Ectodermal cell (in vitro differentiated cells): Measurements from ENCODE around the gene USP11. TPM values are rescaled to one million over a fixed set of nuclear protein-coding genes. Genes with fewer than 3 reads are reported as not detected.

Source experiments
- H3K27ac ChIP-seq: 2 replicates; pipeline ENCODE4 v1.7.0; 2013; ENCODE audit warnings: mild to moderate bottlenecking, low read depth, low read length; ENCODE audit not compliant: insufficient read depth, poor library complexity, severe bottlenecking
- H3K27me3 ChIP-seq: 2 replicates; pipeline ENCODE4 v1.7.0; 2013; ENCODE audit warnings: mild to moderate bottlenecking, low read length; ENCODE audit not compliant: insufficient read depth, control insufficient read depth, poor library complexity, severe bottlenecking
- H3K36me3 ChIP-seq: one replicate; pipeline ENCODE4 v1.7.0; 2013; ENCODE audit warnings: low read length; ENCODE audit not compliant: control insufficient read depth, insufficient read depth
- H3K4me1 ChIP-seq: one replicate; pipeline ENCODE4 v1.7.0; 2013; ENCODE audit warnings: low read length; ENCODE audit not compliant: control insufficient read depth, insufficient read depth
- H3K4me3 ChIP-seq: 2 replicates; pipeline ENCODE4 v1.7.0; 2013; ENCODE audit warnings: low read depth, low read length, control low read depth; ENCODE audit not compliant: insufficient read depth
- H3K9me3 ChIP-seq: 2 replicates; pipeline ENCODE4 v1.7.0; 2013; ENCODE audit warnings: mild to moderate bottlenecking, low read length, moderate library complexity; ENCODE audit not compliant: control insufficient read depth
- WGBS, 2 experiments: methylation state at CpG; one replicate each; pipeline ENCODE4 v1.1.7; 2013; ENCODE audit warnings: missing lambda C conversion rate in 2 of 2; 5-methylcytosine and 5-hydroxymethylcytosine counted together
- polyA plus RNA-seq, 4 experiments: library from polyadenylated mRNA; stranded (reverse); fragments of 50-300 nt; gene quantifications; one replicate each; pipeline ENCODE4 v1.2.3, GENCODE V29; 2013

Gene USP11
- polyA plus RNA-seq (2013, experiment 1 of 4) = 124 TPM
- polyA plus RNA-seq (2013, experiment 2 of 4) = 138 TPM
- polyA plus RNA-seq (2013, experiment 3 of 4) = 102 TPM
- 108 TPM for polyA plus RNA-seq (2013, experiment 4 of 4)

DNA sequence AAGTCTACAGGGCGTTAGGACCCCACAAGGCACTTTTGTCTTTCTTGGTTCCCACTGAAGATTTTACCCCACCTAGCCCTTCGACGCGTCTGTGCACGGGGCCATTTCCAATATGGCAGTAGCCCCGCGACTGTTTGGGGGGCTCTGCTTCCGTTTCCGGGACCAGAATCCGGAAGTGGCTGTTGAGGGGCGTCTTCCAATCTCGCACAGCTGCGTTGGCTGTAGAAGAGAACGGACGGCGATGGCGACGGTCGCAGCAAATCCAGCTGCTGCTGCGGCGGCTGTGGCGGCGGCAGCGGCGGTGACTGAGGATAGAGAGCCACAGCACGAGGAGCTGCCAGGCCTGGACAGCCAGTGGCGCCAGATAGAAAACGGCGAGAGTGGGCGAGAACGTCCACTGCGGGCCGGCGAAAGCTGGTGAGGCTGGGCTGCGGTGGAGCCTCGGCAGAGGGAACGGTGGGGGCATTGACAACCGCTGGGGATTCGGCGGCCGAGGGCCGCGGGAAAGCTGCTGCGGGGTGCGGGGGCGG lies at the start of gene USP11:
Gene USP11 (plus strand): TSS at position 207 of the 530 bp plus-strand sequence. CDS start 35 bp downstream, at position 242.
- peaks cover 5% of the 10 kb centered on the region for H3K4me1 ChIP-seq
- H3K36me3 ChIP-seq = peaks cover 8% of the 10 kb centered on the region
- H3K9me3 ChIP-seq = no peaks in the 10 kb centered on the region
- H3K4me3 ChIP-seq = peak within 1 kb of the TSS; percentile 66
- H3K27ac ChIP-seq = peak within 1 kb of the TSS; percentile 97
- 1% methylated on average over 46 of the region's 46 CpGs for WGBS, 2 experiments
- H3K27me3 ChIP-seq = no peaks in the 10 kb centered on the region

DNA sequence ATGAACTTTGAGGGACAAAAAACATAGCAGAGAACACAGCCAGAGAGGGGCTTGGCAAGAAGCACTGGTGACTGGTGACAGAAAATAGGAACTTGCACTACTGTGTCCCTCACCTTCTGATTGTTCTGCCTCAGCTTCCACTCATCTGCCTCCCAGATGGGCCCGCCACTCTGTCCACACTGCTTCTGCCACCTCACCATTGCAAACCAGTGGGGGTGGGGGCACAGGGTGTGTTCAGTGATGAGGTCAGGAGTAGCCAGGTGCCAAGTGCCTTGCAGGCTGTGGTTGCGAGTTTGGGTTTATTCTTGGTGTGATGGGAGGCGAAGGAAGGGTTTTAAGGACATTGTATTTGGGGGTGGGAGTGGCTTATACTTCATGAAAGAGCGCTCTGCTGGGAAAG lies 48.3 kb upstream of the USP11 start:
- Histone ChIP-seq H3K27me3 (no peaks in the 10 kb centered on the region), H3K4me3 (no peak overlapping the region), H3K36me3 (peaks cover 7% of the 10 kb centered on the region), H3K27ac (no peak overlapping the region), H3K4me1 (no peaks in the 10 kb centered on the region), H3K9me3 (no peaks in the 10 kb centered on the region)
- 94 to 99% methylated on average over 4 of the region's 4 CpGs for WGBS, 2 experiments

DNA sequence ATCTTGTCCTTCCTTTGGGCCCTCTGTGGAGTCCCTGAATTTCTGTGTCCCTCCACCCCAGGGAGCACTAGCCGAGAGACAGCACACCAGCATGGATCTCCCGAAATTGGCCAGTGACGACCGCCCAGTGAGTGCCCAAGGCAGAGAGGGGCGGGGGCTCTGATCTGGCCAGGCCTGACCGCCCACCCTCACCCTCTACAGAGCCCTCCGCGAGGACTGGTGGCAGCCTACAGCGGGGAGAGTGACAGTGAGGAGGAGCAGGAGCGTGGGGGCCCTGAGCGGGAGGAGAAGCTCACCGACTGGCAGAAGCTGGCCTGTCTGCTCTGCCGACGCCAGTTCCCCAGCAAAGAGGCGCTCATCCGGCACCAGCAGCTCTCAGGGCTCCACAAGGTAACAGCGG lies 47.6 kb upstream of the USP11 start:
- no peak overlapping the region for H3K4me3 ChIP-seq
- 93 to 95% methylated on average over 15 to 17 of the region's 17 CpGs for WGBS, 2 experiments
- no peaks in the 10 kb centered on the region for H3K9me3 ChIP-seq

DNA sequence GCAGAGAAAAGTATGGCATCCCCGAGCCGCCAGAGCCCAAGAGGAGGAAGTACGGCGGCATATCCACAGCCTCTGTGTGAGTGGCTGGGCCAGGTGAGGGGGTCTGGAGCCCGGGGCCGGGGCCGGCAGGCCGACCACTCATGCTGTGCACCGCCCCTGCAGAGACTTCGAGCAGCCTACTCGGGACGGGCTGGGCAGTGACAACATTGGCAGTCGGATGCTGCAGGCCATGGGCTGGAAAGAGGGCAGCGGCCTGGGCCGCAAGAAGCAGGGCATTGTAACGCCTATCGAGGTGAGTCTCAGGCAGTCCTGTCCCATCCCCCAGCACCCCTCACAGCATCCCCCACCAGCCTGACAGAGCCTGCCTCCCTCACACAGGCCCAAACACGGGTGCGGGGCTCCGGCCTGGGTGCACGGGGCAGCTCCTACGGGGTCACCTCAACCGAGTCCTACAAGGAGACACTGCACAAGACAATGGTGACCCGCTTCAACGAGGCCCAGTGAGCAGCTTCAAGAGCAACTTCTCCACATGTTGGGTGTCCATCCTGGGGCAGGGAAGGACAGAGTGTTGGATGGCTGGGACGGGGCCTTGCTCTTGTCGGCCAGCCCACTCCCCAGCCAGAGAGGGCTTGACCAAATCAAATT lies 46.6 kb upstream of the USP11 start:
- Histone ChIP-seq H3K9me3 (no peaks in the 10 kb centered on the region), H3K27me3 (peaks cover under 1% of the 10 kb centered on the region), H3K4me1 (no peaks in the 10 kb centered on the region), H3K4me3 (no peak overlapping the region), H3K27ac (no peak overlapping the region), H3K36me3 (peaks cover 6% of the 10 kb centered on the region)
- WGBS, 2 experiments = 94 to 97% methylated on average over 27 of the region's 27 CpGs

More for the DNA sequence above, 47.6 kb upstream of the USP11 start:
- peaks cover 7% of the 10 kb centered on the region for H3K36me3 ChIP-seq
- no peaks in the 10 kb centered on the region for H3K27me3 ChIP-seq
- no peak overlapping the region for H3K27ac ChIP-seq
- no peaks in the 10 kb centered on the region for H3K4me1 ChIP-seq

DNA sequence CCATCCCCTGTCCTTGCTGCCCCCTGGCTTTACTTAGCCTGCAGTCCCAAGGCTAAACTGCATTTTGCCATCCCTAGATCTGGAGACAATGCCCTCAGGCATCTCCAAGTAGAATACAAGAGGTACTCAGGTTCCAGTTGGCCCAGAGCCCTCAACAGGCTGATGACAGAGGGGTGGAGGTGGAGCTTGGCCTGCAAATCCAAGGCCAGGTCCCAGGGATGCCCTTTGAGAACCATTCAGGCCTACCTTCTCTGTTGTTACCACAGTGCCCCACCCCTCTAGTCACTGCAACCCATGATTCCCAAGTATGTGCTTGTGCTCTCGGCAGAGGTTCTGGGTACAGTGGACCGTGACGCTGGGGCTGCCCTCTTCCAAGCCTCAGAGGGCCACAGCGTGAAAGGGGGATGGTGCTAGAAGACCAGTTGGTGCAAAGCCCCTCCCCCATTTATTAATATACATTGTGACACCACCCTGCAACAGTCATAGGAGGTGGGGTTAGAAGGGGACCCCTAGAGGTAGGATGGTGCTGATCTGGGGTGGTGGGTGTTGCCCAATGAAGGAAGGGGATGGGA lies 45.6 kb upstream of the USP11 start:
- Histone ChIP-seq H3K27me3 (peaks cover 10% of the 10 kb centered on the region), H3K4me1 (no peaks in the 10 kb centered on the region), H3K36me3 (no peaks in the 10 kb centered on the region), H3K4me3 (no peak overlapping the region), H3K27ac (no peak overlapping the region), H3K9me3 (no peaks in the 10 kb centered on the region)
- 86 to 89% methylated on average over 3 to 4 of the region's 4 CpGs for WGBS, 2 experiments

DNA sequence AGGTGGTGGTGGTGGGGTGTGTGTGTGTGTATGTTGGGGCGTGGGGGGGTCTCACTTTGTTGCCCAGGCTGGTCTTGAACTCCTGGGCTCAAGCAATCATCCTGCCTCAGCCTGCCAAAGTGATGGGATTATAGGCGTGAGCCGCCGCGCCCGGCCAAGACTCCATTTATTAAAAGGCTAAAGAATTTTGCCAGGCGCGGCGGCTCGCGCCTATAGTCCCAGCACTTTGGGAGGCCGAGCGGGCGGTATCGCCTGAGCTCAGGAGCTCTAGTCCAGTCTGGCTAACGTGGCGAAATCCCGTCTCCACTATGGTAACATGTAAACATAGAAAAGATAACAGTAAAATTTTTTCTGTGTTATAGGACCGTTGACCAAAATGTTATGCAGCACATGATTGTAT lies 42.9 kb upstream of the USP11 start:
- Histone ChIP-seq H3K9me3 (no peaks in the 10 kb centered on the region), H3K4me3 (no peak overlapping the region), H3K4me1 (no peaks in the 10 kb centered on the region), H3K27me3 (peaks cover 10% of the 10 kb centered on the region), H3K36me3 (no peaks in the 10 kb centered on the region), H3K27ac (no peak overlapping the region)
- WGBS, 2 experiments = 88 to 89% methylated on average over 15 to 17 of the region's 19 CpGs

DNA sequence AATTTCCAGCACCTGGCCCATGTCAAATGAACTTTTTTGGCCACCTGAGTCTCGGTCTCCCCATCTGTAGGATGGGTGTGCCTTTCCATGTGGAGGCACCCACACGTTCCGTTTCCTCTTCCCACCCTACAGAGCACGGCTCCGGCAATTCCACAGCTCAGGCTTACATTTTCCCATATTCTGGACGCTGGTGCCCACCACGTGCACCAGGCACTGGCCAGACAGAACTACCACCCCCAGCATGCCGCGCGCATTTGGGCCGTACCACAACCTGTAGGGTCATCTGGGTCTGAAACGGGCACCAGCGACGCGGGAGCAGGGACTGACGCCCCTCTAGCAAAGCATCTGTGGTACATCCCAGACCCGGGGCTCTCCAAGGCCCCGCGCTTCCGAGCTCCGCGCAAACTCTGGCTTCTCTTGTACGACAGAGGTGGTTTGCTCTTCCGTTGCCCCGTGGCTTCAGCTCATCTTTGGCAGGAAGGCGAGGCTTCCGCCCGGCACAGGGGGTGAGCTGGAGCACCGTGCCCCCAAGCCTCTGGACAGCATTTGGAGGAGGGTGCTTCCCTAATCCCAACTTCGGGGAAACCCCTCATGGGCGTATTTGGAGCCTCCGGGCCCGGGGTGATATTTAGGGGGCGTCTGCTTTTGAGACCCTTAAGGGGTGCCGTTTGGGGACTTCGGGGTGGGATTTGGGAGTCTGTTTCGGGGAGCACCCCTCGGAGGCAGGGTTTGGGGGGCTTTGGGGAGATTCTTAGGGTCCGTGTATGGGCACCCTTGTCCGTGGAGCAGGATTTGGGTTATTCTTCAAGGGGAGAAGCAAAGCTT lies 42.2 kb upstream of the USP11 start:
- whole genome bisulfite sequencing, 2 experiments = 3 to 5% methylated on average over 40 of the region's 40 CpGs
- Histone ChIP-seq H3K4me3 (peak overlapping the region; percentile 51), H3K9me3 (no peaks in the 10 kb centered on the region), H3K4me1 (no peaks in the 10 kb centered on the region), H3K27me3 (peaks cover 10% of the 10 kb centered on the region), H3K27ac (no peak overlapping the region), H3K36me3 (no peaks in the 10 kb centered on the region)

DNA sequence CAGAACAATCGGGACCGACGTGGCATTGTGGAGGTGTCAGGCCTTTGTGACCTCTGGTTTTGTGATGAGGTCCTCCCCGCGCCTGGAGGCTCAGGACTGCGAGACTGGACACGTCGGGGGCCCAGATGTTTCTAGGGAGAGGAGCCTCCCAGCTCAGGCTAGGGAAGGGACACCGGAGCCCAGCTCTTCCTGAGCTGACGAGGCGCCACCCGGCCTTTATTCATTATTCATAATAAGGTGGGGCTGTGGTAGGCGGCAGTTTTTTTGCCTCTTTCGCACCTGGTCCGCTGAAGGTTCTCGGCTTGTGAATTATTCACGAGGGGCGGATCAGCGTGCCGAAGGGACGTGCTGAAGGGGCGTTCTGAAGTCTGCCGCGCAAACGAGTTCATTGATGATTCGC lies 41.5 kb upstream of the USP11 start:
- H3K4me3 ChIP-seq = peak overlapping the region; percentile 51
- no peaks in the 10 kb centered on the region for H3K9me3 ChIP-seq
- no peak overlapping the region for H3K27ac ChIP-seq
- no peaks in the 10 kb centered on the region for H3K4me1 ChIP-seq
- H3K27me3 ChIP-seq = peaks cover 10% of the 10 kb centered on the region
- 2% methylated on average over 26 of the region's 26 CpGs for WGBS, 2 experiments
- H3K36me3 ChIP-seq = no peaks in the 10 kb centered on the region

DNA sequence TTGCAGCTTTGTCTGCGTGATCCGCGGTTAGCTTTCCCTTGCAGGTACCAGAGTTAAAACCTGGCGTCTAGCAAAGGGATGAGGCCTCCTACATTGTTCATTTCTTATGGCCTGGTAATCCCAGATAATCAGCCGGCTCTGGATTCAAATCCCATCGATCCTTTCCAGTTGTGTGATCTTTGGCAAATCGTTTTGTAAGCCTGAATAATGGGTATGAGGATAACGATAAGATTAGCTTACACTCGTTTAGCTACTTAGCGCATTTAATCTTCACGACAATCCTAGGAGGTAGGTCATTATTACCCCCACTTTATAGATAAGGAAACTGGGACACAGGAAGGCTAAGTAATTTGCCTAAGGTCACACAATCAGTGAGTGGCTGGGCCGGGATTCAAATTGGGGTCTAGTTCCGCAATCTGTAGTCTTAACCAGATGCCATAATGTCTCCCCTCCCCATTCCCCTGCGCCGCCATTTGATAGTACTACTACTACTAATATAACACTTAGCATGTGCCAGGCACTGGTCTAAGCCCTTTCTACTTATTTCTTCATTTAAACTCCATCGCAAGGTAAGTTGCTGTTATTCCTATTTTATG lies 40.9 kb upstream of the USP11 start:
- no peak overlapping the region for H3K27ac ChIP-seq
- 52 to 58% methylated on average over 11 to 15 of the region's 16 CpGs for WGBS, 2 experiments
- no peaks in the 10 kb centered on the region for H3K9me3 ChIP-seq
- no peaks in the 10 kb centered on the region for H3K36me3 ChIP-seq
- H3K4me1 ChIP-seq = no peaks in the 10 kb centered on the region
- H3K4me3 ChIP-seq = peak overlapping the region; percentile 51
- peaks cover 10% of the 10 kb centered on the region for H3K27me3 ChIP-seq
